OCI-LY7 (cell line): ENCODE measurements around the gene INTS2. TPM values are rescaled to one million over a fixed set of nuclear protein-coding genes. Genes with fewer than 3 reads are reported as not detected.

Source experiments
- BruUV-seq: library from RNA; stranded (reverse); fragments of 400-500 nt; replicated peaks from 2 replicates; lab custom pipeline; 2021; lab: Mats Ljungman, UMichigan
- CTCF ChIA-PET: fragments of 300-600 bp; sonication (Branson Sonifier 250); formaldehyde crosslinking; loops from one replicate; lab custom pipeline; 2022; ENCODE audit warnings: antibody characterized with exemption; ENCODE audit not compliant: unreplicated experiment; lab: Charles Lee
- POLR2A ChIA-PET: fragments of 300-600 bp; sonication (Branson Sonifier 250); formaldehyde crosslinking; loops from one replicate; lab custom pipeline; 2022; ENCODE audit warnings: antibody characterized with exemption; lab: Charles Lee
- DNase-seq: peaks from one replicate; pipeline ENCODE4 v3.0.0-alpha.2; 2015; ENCODE audit warnings: low spot score
- H2AFZ ChIP-seq: fragments of 200-600 bp; sonication (generic), shearing (Covaris generic); 2 replicates; pipeline ENCODE4 v1.6.1; 2014; ENCODE audit warnings: mild to moderate bottlenecking, antibody characterized with exemption, low read length, moderate library complexity
- H3K27ac ChIP-seq: fragments of 200-600 bp; sonication (generic); 2 replicates; pipeline ENCODE4 v1.5.1; 2014; ENCODE audit warnings: mixed run types, low read depth, mild to moderate bottlenecking, moderate library complexity, low read length, inconsistent platforms; ENCODE audit not compliant: poor library complexity, severe bottlenecking
- H3K36me3 ChIP-seq: fragments of 200-600 bp; sonication (generic); 2 replicates; pipeline ENCODE4 v1.6.1; 2014; ENCODE audit warnings: mild to moderate bottlenecking, antibody characterized with exemption, low read length, moderate library complexity, mixed read lengths; ENCODE audit not compliant: insufficient read depth
- H3K4me1 ChIP-seq: fragments of 200-600 bp; sonication (generic); 2 replicates; pipeline ENCODE4 v1.5.1; 2014; ENCODE audit warnings: mild to moderate bottlenecking, low read length; ENCODE audit not compliant: insufficient read depth, poor library complexity, severe bottlenecking
- H3K4me2 ChIP-seq: fragments of 200-600 bp; sonication (generic); 2 replicates; pipeline ENCODE4 v1.6.1; 2014; ENCODE audit warnings: mild to moderate bottlenecking, low read length
- H3K4me3 ChIP-seq: fragments of 200-600 bp; sonication (generic); 2 replicates; pipeline ENCODE4 v1.5.1; 2014; ENCODE audit warnings: mild to moderate bottlenecking, low read depth, low read length; ENCODE audit not compliant: poor library complexity, severe bottlenecking
- H3K79me2 ChIP-seq: fragments of 200-600 bp; sonication (generic); 2 replicates; pipeline ENCODE4 v1.6.1; 2016; ENCODE audit warnings: low read depth, mild to moderate bottlenecking, low read length, moderate library complexity, mixed read lengths; ENCODE audit not compliant: insufficient read depth
- H3K9me2 ChIP-seq: fragments of 200-600 bp; sonication (generic); 2 replicates; pipeline ENCODE4 v1.6.1; 2016; ENCODE audit warnings: mild to moderate bottlenecking, low read length, mixed read lengths; ENCODE audit not compliant: insufficient read depth
- H3K9me3 ChIP-seq: fragments of 200-600 bp; sonication (generic); 2 replicates; pipeline ENCODE4 v1.6.1; 2014; ENCODE audit warnings: mild to moderate bottlenecking, mixed run types, low read length, mixed read lengths
- H4K20me1 ChIP-seq: fragments of 200-600 bp; sonication (generic); 2 replicates; pipeline ENCODE4 v1.6.1; 2014; ENCODE audit warnings: mild to moderate bottlenecking, antibody characterized with exemption, low read length, moderate library complexity, mixed read lengths; ENCODE audit not compliant: insufficient read depth
- CTCF ChIP-seq: fragments of 200-600 bp; sonication (generic); conservative IDR thresholded peaks from 2 replicates; pipeline ENCODE4 v1.5.1; 2014; ENCODE audit warnings: mild to moderate bottlenecking, antibody characterized with exemption, low read length, moderate library complexity, mixed read lengths
- EZH2phosphoT487 ChIP-seq: fragments of 200-600 bp; sonication (generic); IDR thresholded peaks from 2 replicates; pipeline ENCODE4 v1.6.1; 2018; ENCODE audit warnings: low read depth, borderline replicate concordance, mild to moderate bottlenecking, mixed run types, antibody characterized with exemption, low read length, moderate library complexity, mixed read lengths
- intact Hi-C: fragments of 100-400 bp; cut with micrococcal nuclease; formaldehyde crosslinking; loops from one replicate; pipeline ENCODE4 v1.10.0; 2022; ENCODE audit not compliant: unreplicated experiment
- total RNA-seq, 2 experiments: library from RNA; depleted of rRNA in 1 of 2; stranded (reverse); fragments of >200 nt in 1 of 2; shearing (Covaris generic) in 1 of 2; gene quantifications; 2 replicates each; pipeline ENCODE4 v1.2.3, GENCODE V29; 2014 to 2022

The INTS2 gene
- total RNA-seq, 2 experiments from 2014 or later = 15.8 to 27.9 TPM

GRCh38 chr17:61875804-61876203, 52.0 kb downstream of the INTS2 start:
- H3K79me2 ChIP-seq = no peaks in the 10 kb centered on the region
- H3K9me2 ChIP-seq = no peaks in the 10 kb centered on the region
- peaks cover 5% of the 10 kb centered on the region for H3K4me1 ChIP-seq
- TF ChIP-seq CTCF (no peak), EZH2phosphoT487 (no peak)
- H3K9me3 ChIP-seq = no peaks in the 10 kb centered on the region
- no peaks in the 10 kb centered on the region for H4K20me1 ChIP-seq
- H3K36me3 ChIP-seq = peaks cover 77% of the 10 kb centered on the region
- H2AFZ ChIP-seq = no peak overlapping the region
- no peak overlapping the region for H3K4me2 ChIP-seq
- H3K27ac ChIP-seq = no peak overlapping the region
- H3K4me3 ChIP-seq = no peak overlapping the region
- POLR2A ChIA-PET = interaction anchor here (0.7 kb wide), 2 partner anchors 13 to 1381 kb away, joined by 3 read pairs; no protein-coding TSS in a partner anchor
- BruUV-seq = no TSS peak
- DNase-seq = no peak
- CTCF ChIA-PET = no interaction called here
- intact Hi-C loops = no loop called here

GRCh38 chr17:61875285-61875684, 52.5 kb downstream of the INTS2 start:
- Histone ChIP-seq H3K27ac (no peak overlapping the region), H3K79me2 (no peaks in the 10 kb centered on the region), H2AFZ (no peak overlapping the region), H3K4me2 (no peak overlapping the region), H4K20me1 (no peaks in the 10 kb centered on the region), H3K4me1 (peaks cover 5% of the 10 kb centered on the region), H3K4me3 (no peak overlapping the region), H3K36me3 (peaks cover 77% of the 10 kb centered on the region), H3K9me2 (no peaks in the 10 kb centered on the region), H3K9me3 (no peaks in the 10 kb centered on the region)
- BruUV-seq = no TSS peak
- ChIA-PET CTCF (no interaction called here), POLR2A (interaction anchor here (0.6 to 0.7 kb wide), 4 partner anchors 12 to 1382 kb away, joined by 3 to 4 read pairs (median 3); partner anchors contain the start of gene BRIP1)
- TF ChIP-seq CTCF (no peak), EZH2phosphoT487 (no peak)
- DNase-seq = no peak
- intact Hi-C loops = no loop called here

GRCh38 chr17:61874075-61874474, 53.7 kb downstream of the INTS2 start:
- H3K4me2 ChIP-seq = no peak overlapping the region
- CTCF ChIA-PET = no interaction called here
- peaks cover 81% of the 10 kb centered on the region for H3K36me3 ChIP-seq

More at GRCh38 chr17:61874075-61874474, 53.7 kb downstream of the INTS2 start:
- DNase-seq = no peak
- no peak for TF ChIP-seq EZH2phosphoT487
- no peak for TF ChIP-seq CTCF
- no peaks in the 10 kb centered on the region for H3K9me2 ChIP-seq
- BruUV-seq = no TSS peak
- intact Hi-C loops = no loop called here
- peaks cover 5% of the 10 kb centered on the region for H3K4me1 ChIP-seq
- H3K4me3 ChIP-seq = no peak overlapping the region
- no peaks in the 10 kb centered on the region for H4K20me1 ChIP-seq
- H3K79me2 ChIP-seq = no peaks in the 10 kb centered on the region
- POLR2A ChIA-PET = interaction anchor here (1.2 to 1.9 kb wide), 2 partner anchors 11 to 13 kb away, joined by 3 to 10 read pairs; partner anchors contain the start of gene BRIP1
- no peaks in the 10 kb centered on the region for H3K9me3 ChIP-seq
- H3K27ac ChIP-seq = no peak overlapping the region
- H2AFZ ChIP-seq = no peak overlapping the region
